Measurements from ENCODE around the gene CCDC78. TPM values are rescaled to one million over a fixed set of nuclear protein-coding genes. Genes with fewer than 3 reads are reported as not detected.

The CCDC78 gene
- total and polyA plus RNA-seq, 2 of the 13 experiments (the other 11 are each of a cell fraction or from before 2014, with no cell fraction given): 0.53 to 1.5 TPM

GRCh38 chr16:740764-741505 lies 14.7 kb upstream of the CCDC78 start, which contains the start of gene CIAO3 (continued):
- TF ChIP-seq ZBTB33 (CRISPR knock-in tag; IDR thresholded peaks at IDR 0.05) (peak; percentile 77), ZNF598 (CRISPR knock-in tag; IDR thresholded peaks at IDR 0.05; ENCODE audit: borderline replicate concordance) (no peak), ZNF180 (CRISPR knock-in tag; IDR thresholded peaks at IDR 0.05; ENCODE audit: borderline replicate concordance, low read depth) (no peak), MTA1 (CRISPR knock-in tag; IDR thresholded peaks at IDR 0.05; ENCODE audit: borderline replicate concordance) (peak; percentile 89), ZNF256 (CRISPR knock-in tag; conservative IDR thresholded peaks at IDR 0.05) (0 out of 2 replicates have a peak, but pooled peaks have one; percentile 32), CEBPG (CRISPR knock-in tag; IDR thresholded peaks at IDR 0.05) (peak; percentile 57), ONECUT2 (CRISPR knock-in tag; IDR thresholded peaks at IDR 0.05) (no peak), NAIF1 (CRISPR knock-in tag; IDR thresholded peaks at IDR 0.05; ENCODE audit: borderline replicate concordance) (no peak), TRIM22 (IDR thresholded peaks at IDR 0.05) (no peak), YEATS4 (CRISPR knock-in tag; IDR thresholded peaks at IDR 0.05; ENCODE audit: borderline replicate concordance) (peak; percentile 80), ZMAT3 (CRISPR knock-in tag; conservative IDR thresholded peaks at IDR 0.05) (peak; percentile 61; the same call in 1 of the 2 replicates), ZNF350 (CRISPR knock-in tag; IDR thresholded peaks at IDR 0.05; ENCODE audit: borderline replicate concordance, low read depth) (0 out of 2 replicates have a peak, but pooled peaks have one; percentile 31), DZIP1 (CRISPR knock-in tag; IDR thresholded peaks at IDR 0.05) (no peak), GRHL1 (CRISPR knock-in tag; conservative IDR thresholded peaks at IDR 0.05) (no peak), SRSF1 (optimal IDR thresholded peaks at IDR 0.05; ENCODE audit: low read depth, low read length) (no peak), MEF2D (CRISPR knock-in tag; IDR thresholded peaks at IDR 0.05) (no peak), ZNF451 (CRISPR knock-in tag; IDR thresholded peaks at IDR 0.05) (peak; percentile 96), TBL1XR1 (IDR thresholded peaks at IDR 0.05; ENCODE audit: borderline replicate concordance, low read length, partially characterized antibody) (no peak), NFKBIZ (CRISPR knock-in tag; IDR thresholded peaks at IDR 0.05) (peak; percentile 59; the same call in 1 of the 2 replicates), HOXA5 (CRISPR knock-in tag; IDR thresholded peaks at IDR 0.05) (no peak; the same call in 1 of the 2 replicates), ZNF30 (CRISPR knock-in tag; IDR thresholded peaks at IDR 0.05) (no peak), SALL1 (CRISPR knock-in tag; IDR thresholded peaks at IDR 0.05) (peak; percentile 65), MXD4 (CRISPR knock-in tag; IDR thresholded peaks at IDR 0.05) (peak; percentile 89)
